IMR-90 (cell line): ENCODE data around the gene GALK1.

Source experiments
- CEBPB ChIP-seq: IDR thresholded peaks from 2 replicates; pipeline ENCODE4 v1.6.1; 2012; ENCODE audit warnings: low read depth, low read length, improper control_type of control experiment
- MAZ ChIP-seq: IDR thresholded peaks from 2 replicates; pipeline ENCODE4 v1.6.1; 2012; ENCODE audit warnings: low read depth, mild to moderate bottlenecking, low read length, improper control_type of control experiment, moderate library complexity, borderline replicate concordance
- MXI1 ChIP-seq: IDR thresholded peaks from 2 replicates; pipeline ENCODE4 v1.6.1; 2012; ENCODE audit warnings: low read depth, mild to moderate bottlenecking, low read length, moderate library complexity, borderline replicate concordance
- RAD21 ChIP-seq: IDR thresholded peaks from 2 replicates; pipeline ENCODE4 v1.6.1; 2012; ENCODE audit warnings: low read length, improper control_type of control experiment
- USF2 ChIP-seq: fragments of 150-350 bp; IDR thresholded peaks from 2 replicates; pipeline ENCODE4 v1.6.1; 2017; ENCODE audit warnings: mild to moderate bottlenecking, antibody characterized with exemption, low read length, low read depth
- TF ChIP-seq, protein P1 (sequence below): conservative IDR thresholded peaks from 2 replicates; pipeline ENCODE4 v1.5.1; 2012; ENCODE audit warnings: mild to moderate bottlenecking, low read depth, low read length, improper control_type of control experiment

DNA sequence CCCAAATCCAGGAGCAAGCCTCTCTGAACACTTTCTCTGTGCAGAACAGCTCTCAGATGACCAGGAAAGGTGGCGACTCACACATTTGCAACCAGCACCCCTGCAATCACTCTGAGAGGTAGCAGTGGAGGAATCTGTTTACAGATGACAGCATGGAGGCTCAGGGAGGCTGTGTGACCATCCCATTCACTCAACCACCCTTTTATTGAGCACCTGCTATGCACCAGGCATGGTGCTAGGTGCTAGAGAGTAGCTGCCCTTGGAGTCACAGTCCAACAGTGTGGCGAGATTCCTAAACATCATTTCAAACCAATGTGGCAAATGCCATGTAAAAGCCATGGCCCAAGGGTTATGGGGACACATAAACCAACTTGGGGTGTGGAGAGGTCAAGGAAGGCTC is 45.3 kb downstream of the GALK1 start:
- TF ChIP-seq, protein P1, sequence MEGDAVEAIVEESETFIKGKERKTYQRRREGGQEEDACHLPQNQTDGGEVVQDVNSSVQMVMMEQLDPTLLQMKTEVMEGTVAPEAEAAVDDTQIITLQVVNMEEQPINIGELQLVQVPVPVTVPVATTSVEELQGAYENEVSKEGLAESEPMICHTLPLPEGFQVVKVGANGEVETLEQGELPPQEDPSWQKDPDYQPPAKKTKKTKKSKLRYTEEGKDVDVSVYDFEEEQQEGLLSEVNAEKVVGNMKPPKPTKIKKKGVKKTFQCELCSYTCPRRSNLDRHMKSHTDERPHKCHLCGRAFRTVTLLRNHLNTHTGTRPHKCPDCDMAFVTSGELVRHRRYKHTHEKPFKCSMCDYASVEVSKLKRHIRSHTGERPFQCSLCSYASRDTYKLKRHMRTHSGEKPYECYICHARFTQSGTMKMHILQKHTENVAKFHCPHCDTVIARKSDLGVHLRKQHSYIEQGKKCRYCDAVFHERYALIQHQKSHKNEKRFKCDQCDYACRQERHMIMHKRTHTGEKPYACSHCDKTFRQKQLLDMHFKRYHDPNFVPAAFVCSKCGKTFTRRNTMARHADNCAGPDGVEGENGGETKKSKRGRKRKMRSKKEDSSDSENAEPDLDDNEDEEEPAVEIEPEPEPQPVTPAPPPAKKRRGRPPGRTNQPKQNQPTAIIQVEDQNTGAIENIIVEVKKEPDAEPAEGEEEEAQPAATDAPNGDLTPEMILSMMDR: no peak
- TF ChIP-seq USF2 (no peak), MXI1 (no peak), RAD21 (no peak), CEBPB (no peak), MAZ (no peak)
